Neural cell (in vitro differentiated cells): ENCODE results near the gene TMEM125. TPM values are rescaled to one million over a fixed set of nuclear protein-coding genes. Genes with fewer than 3 reads are reported as not detected.

Source experiments
- H2AFZ ChIP-seq: fragments of 200-600, 300-800 bp; sonication (generic), shearing (Covaris generic); 2 replicates; pipeline ENCODE4 v1.6.0; 2014; ENCODE audit warnings: low read depth, mild to moderate bottlenecking, antibody characterized with exemption, low read length, moderate library complexity
- H3F3A ChIP-seq: fragments of 200-600 bp; shearing (Covaris generic); 2 replicates; pipeline ENCODE4 v1.6.1; 2016; ENCODE audit warnings: mild to moderate bottlenecking, moderate library complexity, mixed read lengths, antibody characterized with exemption, low read length; ENCODE audit not compliant: insufficient read depth, poor library complexity, severe bottlenecking
- H3K27ac ChIP-seq: fragments of 200-600, 300-800 bp; sonication (generic), shearing (Covaris generic); 2 replicates; pipeline ENCODE4 v1.5.1; 2014; ENCODE audit warnings: mild to moderate bottlenecking, low read length, moderate library complexity
- H3K27me3 ChIP-seq: fragments of 300-800, 200-600 bp; sonication (generic), shearing (Covaris generic); 2 replicates; pipeline ENCODE4 v1.6.0; 2014; ENCODE audit warnings: mild to moderate bottlenecking, low read depth, low read length, moderate library complexity; ENCODE audit not compliant: insufficient read depth
- H3K36me3 ChIP-seq: fragments of 300-800, 200-600 bp; sonication (generic), shearing (Covaris generic); 2 replicates; pipeline ENCODE4 v1.5.1; 2014; ENCODE audit warnings: mild to moderate bottlenecking, antibody characterized with exemption, low read length, moderate library complexity; ENCODE audit not compliant: insufficient read depth
- H3K4me2 ChIP-seq: fragments of 300-800, 200-600 bp; sonication (generic), shearing (Covaris generic); 2 replicates; pipeline ENCODE4 v1.6.0; 2014; ENCODE audit warnings: mild to moderate bottlenecking, low read length
- H3K4me3 ChIP-seq: fragments of 300-800, 200-600 bp; sonication (generic), shearing (Covaris generic); 2 replicates; pipeline ENCODE4 v1.5.1; 2014; ENCODE audit warnings: mild to moderate bottlenecking, low read length, moderate library complexity
- H3K79me2 ChIP-seq: fragments of 200-600 bp; shearing (Covaris generic); replicated peaks from 2 replicates; pipeline ENCODE4 v1.6.0; 2014; ENCODE audit warnings: mild to moderate bottlenecking, low read length, moderate library complexity; ENCODE audit not compliant: insufficient read depth
- H3K9ac ChIP-seq: fragments of 300-800, 200-600 bp; sonication (generic), shearing (Covaris generic); 2 replicates; pipeline ENCODE4 v1.6.1; 2016; ENCODE audit warnings: mild to moderate bottlenecking, low read length, mixed read lengths
- H3K9me2 ChIP-seq: fragments of 200-600 bp; shearing (Covaris generic); 2 replicates; pipeline ENCODE4 v1.6.1; 2016; ENCODE audit warnings: mild to moderate bottlenecking, low read length, mixed read lengths; ENCODE audit not compliant: insufficient read depth
- H3K9me3 ChIP-seq: fragments of 200-600, 300-800 bp; sonication (generic), shearing (Covaris generic); 2 replicates; pipeline ENCODE4 v1.6.1; 2016; ENCODE audit warnings: mild to moderate bottlenecking, mixed run types, low read length, moderate library complexity, mixed read lengths
- H4K20me1 ChIP-seq: fragments of 200-600 bp; shearing (Covaris generic); 2 replicates; pipeline ENCODE4 v1.6.1; 2016; ENCODE audit warnings: mild to moderate bottlenecking, mixed run types; ENCODE audit not compliant: insufficient read depth
- CTCF ChIP-seq: fragments of 450-650 bp; IDR thresholded peaks from 2 replicates; pipeline ENCODE4 v1.5.1; 2014; ENCODE audit warnings: antibody characterized with exemption, mild to moderate bottlenecking, moderate library complexity; ENCODE audit not compliant: poor library complexity, severe bottlenecking
- EP300 ChIP-seq: fragments of 450-650 bp; conservative IDR thresholded peaks from 2 replicates; pipeline ENCODE4 v1.6.1; 2014; ENCODE audit warnings: antibody characterized with exemption, mild to moderate bottlenecking, moderate library complexity; ENCODE audit not compliant: poor library complexity, severe bottlenecking
- EZH2 ChIP-seq: fragments of 200-600, 300-800 bp; shearing (Covaris generic), sonication (generic); IDR thresholded peaks from 2 replicates; pipeline ENCODE4 v1.6.1; 2014; ENCODE audit warnings: antibody characterized with exemption, low read length, borderline replicate concordance, mild to moderate bottlenecking; ENCODE audit not compliant: insufficient read depth, poor library complexity, severe bottlenecking
- MXI1 ChIP-seq: fragments of 450-650 bp; conservative IDR thresholded peaks from 2 replicates; pipeline ENCODE4 v1.6.1; 2014; ENCODE audit warnings: antibody characterized with exemption, mild to moderate bottlenecking; ENCODE audit not compliant: poor library complexity, severe bottlenecking
- POLR2AphosphoS5 ChIP-seq: IDR thresholded peaks from 2 replicates; pipeline ENCODE4 v1.6.1; 2012
- RAD21 ChIP-seq: fragments of 450-650 bp; conservative IDR thresholded peaks from 2 replicates; pipeline ENCODE4 v1.6.1; 2014; ENCODE audit warnings: antibody characterized with exemption, mild to moderate bottlenecking, moderate library complexity
- REST ChIP-seq: IDR thresholded peaks from 2 replicates; pipeline ENCODE4 v1.6.1; 2012; ENCODE audit warnings: borderline replicate concordance
- SMC3 ChIP-seq: fragments of 450-650 bp; conservative IDR thresholded peaks from 2 replicates; pipeline ENCODE4 v1.6.1; 2014; ENCODE audit warnings: antibody characterized with exemption, mild to moderate bottlenecking, moderate library complexity; ENCODE audit not compliant: poor library complexity
- TAF1 ChIP-seq: IDR thresholded peaks from 2 replicates; pipeline ENCODE4 v1.6.1; 2012; ENCODE audit warnings: low read depth
- polyA plus RNA-seq: library from polyadenylated mRNA; depleted of rRNA; stranded (reverse); fragments of >200 nt; gene quantifications from 2 replicates; pipeline ENCODE4 v1.2.3, GENCODE V29; 2014

Gene TMEM125
- polyA plus RNA-seq, 1 donor from 2014 or later = not detected

GRCh38 chr1:43255438-43256210 is 14.2 kb upstream of the TMEM125 start:
- Histone ChIP-seq H4K20me1 (no peaks in the 10 kb centered on the region), H3K27me3 (no peaks in the 10 kb centered on the region), H3K79me2 (no peaks in the 10 kb centered on the region), H3K4me2 (no peak overlapping the region), H2AFZ (no peak overlapping the region), H3K27ac (no peak overlapping the region), H3K4me3 (no peak overlapping the region), H3K9me3 (no peaks in the 10 kb centered on the region), H3F3A (no peaks in the 10 kb centered on the region), H3K9ac (no peak overlapping the region), H3K9me2 (no peaks in the 10 kb centered on the region), H3K36me3 (no peaks in the 10 kb centered on the region)
- TF ChIP-seq SMC3 (no peak), EZH2 (no peak), MXI1 (no peak), CTCF (no peak), RAD21 (no peak), TAF1 (no peak), EP300 (no peak), REST (no peak), POLR2AphosphoS5 (no peak)

GRCh38 chr1:43256675-43257570 is 12.9 kb upstream of the TMEM125 start:
- H3K9me2 ChIP-seq = no peaks in the 10 kb centered on the region
- H3K79me2 ChIP-seq = no peaks in the 10 kb centered on the region
- no peak overlapping the region for H3K4me3 ChIP-seq
- no peaks in the 10 kb centered on the region for H3K27me3 ChIP-seq
- TF ChIP-seq POLR2AphosphoS5 (no peak), TAF1 (no peak), EZH2 (no peak), REST (no peak), CTCF (no peak), RAD21 (no peak), SMC3 (no peak), EP300 (no peak), MXI1 (no peak)
- H4K20me1 ChIP-seq = no peaks in the 10 kb centered on the region
- H3K4me2 ChIP-seq = no peak overlapping the region
- H3K36me3 ChIP-seq = no peaks in the 10 kb centered on the region
- no peaks in the 10 kb centered on the region for H3F3A ChIP-seq
- H3K27ac ChIP-seq = no peak overlapping the region
- no peak overlapping the region for H3K9ac ChIP-seq
- no peak overlapping the region for H2AFZ ChIP-seq
- no peaks in the 10 kb centered on the region for H3K9me3 ChIP-seq
